NCI-H345 treated with DMSO at 0.1 percent for 48 hours (cell line): ENCODE results near the gene DNER.
A peak's percentile ranks its signal among the peaks of the same experiment; 100 is the strongest.
"Not testable (repeated sequence)": the region's sequence is repeated elsewhere in the genome, so short reads cannot be mapped to it uniquely, and the experiment has no call there.

Experiments
- DNase-seq: peaks from one replicate; lab custom pipeline; 2025; ENCODE audit not compliant: unreplicated experiment; lab: John Stamatoyannopoulos, UW

DNER gene, protein sequence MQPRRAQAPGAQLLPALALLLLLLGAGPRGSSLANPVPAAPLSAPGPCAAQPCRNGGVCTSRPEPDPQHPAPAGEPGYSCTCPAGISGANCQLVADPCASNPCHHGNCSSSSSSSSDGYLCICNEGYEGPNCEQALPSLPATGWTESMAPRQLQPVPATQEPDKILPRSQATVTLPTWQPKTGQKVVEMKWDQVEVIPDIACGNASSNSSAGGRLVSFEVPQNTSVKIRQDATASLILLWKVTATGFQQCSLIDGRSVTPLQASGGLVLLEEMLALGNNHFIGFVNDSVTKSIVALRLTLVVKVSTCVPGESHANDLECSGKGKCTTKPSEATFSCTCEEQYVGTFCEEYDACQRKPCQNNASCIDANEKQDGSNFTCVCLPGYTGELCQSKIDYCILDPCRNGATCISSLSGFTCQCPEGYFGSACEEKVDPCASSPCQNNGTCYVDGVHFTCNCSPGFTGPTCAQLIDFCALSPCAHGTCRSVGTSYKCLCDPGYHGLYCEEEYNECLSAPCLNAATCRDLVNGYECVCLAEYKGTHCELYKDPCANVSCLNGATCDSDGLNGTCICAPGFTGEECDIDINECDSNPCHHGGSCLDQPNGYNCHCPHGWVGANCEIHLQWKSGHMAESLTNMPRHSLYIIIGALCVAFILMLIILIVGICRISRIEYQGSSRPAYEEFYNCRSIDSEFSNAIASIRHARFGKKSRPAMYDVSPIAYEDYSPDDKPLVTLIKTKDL

GRCh38 chr2:229714080-229714735 is at the start of gene DNER:
TSS of gene DNER (minus strand) at chr2:229714555. CDS start at chr2:229714423, 132 bp downstream.
- DNase-seq, result peak; percentile 33

- DNase-seq, result no peak
Observed at GRCh38 chr2:229761663-229762062, 47.3 kb upstream of the DNER start.

GRCh38 chr2:229757462-229757861 is 43.1 kb upstream of the DNER start:
- not testable (repeated sequence) for DNase-seq

DNA sequence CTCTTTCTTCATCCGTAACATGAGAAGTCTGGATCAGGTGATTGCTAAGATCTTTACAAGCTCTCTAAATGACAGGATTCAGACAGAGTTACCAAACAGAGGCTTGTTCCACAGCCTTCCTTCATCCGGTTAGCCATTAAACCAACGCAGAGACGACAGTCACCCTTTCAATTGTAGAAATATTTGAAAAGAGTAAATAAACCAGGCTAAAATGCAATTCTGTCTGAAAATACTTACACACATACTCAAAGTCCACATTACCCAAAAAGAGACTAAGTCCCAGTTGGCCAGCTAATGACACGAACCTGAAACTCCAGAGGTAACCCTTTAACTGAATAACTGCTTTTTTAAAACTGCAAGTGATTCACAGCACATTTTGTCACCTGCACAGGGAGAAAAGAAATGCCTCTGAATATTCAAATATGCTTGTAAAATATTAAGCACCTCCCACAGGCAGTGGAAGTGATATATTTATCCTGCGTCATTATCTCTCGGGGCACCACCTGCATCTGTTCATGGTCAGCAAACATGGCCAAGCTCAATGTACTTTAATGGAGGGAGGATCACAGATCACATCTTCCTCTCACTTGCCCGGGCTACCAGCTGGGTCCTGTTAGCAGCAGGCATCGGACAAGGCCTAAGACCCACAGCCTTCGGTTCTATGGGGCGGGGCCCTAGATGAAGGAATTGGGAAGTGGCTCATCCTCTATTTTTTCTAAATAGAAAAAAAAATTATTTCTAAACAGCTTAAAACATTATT is 38.8 kb upstream of the DNER start:
- no peak for DNase-seq

DNA sequence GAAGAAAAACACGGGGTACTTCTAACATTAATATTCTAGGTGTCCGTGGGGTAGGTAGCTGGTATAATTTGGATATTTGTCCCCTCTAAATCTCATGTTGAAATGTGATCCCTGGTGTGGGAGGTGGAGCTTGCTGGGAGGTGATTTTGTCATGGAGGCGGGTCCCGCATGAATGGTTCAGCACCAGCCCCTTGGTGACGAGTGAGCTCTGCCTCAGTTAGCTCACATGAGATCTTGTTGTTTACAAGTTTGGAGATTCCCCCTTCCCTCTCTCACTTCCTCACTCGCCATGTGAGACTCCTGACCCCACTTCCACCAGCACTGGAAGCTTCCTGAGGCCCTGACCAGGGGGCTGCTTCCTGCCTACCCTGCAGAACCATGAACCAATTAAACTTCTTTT is 35.4 kb upstream of the DNER start:
- no peak for DNase-seq

DNA sequence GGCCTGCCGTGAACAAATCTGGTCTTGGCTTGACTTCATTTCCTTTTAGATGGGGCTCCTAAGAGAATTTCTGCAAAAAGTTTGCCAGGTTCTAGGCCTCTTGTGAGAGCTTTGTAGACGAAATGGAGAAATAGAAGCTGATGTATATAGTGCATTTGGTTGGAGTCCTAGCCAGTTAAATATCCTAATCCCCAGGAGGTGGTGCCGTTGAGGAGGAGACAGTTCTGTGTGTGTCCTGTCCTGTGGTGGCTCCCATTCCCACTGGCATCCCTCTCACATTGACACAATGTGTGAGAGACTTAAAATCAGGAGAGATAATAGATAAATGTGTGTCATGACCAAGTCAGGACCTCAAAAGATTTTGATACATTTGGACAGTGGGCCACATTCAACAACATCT is 34.6 kb upstream of the DNER start:
- no peak for DNase-seq

DNA sequence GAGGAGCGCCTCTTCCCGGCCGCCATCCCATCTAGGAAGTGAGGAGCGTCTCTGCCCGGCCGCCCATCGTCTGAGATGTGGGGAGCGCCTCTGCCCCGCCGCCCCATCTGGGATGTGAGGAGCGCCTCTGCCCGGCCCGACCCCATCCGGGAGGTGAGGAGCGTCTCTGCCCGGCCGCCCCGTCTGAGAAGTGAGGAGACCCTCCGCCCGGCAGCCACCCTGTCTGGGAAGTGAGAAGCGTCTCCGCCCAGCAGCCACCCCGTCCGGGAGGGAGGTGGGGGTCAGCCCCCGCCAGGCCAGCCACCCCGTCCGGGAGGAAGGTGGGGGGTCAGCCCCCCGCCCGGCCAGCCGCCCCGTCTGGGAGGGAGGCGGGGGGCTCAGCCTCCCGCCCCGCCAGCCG is 28.3 kb upstream of the DNER start:
- DNase-seq, result not testable (repeated sequence)

- DNase-seq, result no peak
Observed at GRCh38 chr2:229740279-229740678, 25.9 kb upstream of the DNER start.

GRCh38 chr2:229738024-229738625 is 23.8 kb upstream of the DNER start:
- no peak for DNase-seq

GRCh38 chr2:229734410-229734809 is 20.1 kb upstream of the DNER start:
- DNase-seq, result no peak

GRCh38 chr2:229733611-229734245 is 19.4 kb upstream of the DNER start:
- no peak for DNase-seq

GRCh38 chr2:229732897-229733296 is 18.5 kb upstream of the DNER start:
- no peak for DNase-seq

GRCh38 chr2:229731916-229732315 is 17.6 kb upstream of the DNER start:
- no peak for DNase-seq

DNA sequence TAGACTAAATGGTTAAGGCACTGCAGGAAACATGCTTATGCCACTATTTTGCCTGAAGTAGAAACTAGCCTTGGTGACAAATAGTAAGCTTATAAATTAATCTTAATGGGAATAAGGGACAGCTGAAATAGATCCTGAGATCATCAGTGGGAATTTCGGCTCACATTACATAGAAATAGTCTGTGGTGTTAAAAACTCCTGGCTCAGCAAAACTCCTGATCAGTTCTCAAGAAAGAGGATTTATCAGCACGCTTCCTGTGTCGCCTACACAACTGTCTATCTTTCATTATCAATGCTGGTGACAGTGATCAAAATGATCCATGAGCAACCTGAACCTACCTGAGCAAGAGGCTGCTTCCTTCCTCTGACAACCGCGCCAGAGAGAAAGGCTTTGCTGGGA is 17.0 kb upstream of the DNER start:
- no peak for DNase-seq

GRCh38 chr2:229728370-229728769 is 14.0 kb upstream of the DNER start:
- DNase-seq, result no peak

GRCh38 chr2:229726643-229727042 is 12.3 kb upstream of the DNER start:
- DNase-seq, result no peak

DNA sequence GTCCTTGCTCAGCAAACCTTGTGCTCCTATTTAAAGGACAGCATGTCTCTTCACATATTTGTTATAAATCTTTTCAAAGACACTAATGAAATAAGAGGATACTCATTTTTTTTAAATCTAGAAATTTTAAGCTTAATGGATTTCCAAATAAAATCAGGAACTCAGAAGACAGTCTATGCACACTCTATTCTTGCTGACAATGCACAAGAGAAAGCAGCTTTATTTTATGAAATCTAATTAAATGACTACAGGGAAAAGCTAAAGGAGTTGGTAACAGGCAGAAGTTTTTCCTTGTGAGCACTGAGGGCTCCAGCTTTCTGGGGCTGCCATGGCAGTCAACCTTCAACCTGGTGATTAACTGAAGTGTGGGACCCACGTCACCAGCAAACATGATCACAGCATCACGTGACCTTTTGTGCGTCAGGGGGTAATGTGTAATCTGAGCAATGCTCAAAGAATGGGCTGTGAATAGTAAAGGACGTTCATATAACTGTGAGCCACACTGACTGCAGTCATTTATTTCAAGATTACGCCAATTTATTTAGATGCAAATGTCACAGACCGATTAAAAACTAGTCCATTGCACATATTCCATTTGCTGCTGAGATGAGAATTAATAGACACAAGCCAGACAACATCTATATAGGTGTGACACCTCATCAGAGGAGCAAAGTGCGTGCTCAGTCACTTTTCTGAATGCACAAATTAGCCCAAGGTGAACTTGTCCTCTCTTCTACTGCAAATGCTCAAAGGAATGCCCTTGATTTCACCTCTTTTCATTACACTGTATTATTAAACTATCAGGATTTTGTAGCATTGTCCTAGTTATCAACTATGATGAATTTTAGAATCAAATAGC is 11.6 kb upstream of the DNER start:
- no peak for DNase-seq

- DNase-seq, result not testable (repeated sequence)
Observed at GRCh38 chr2:229723192-229723591, 8.8 kb upstream of the DNER start.

DNA sequence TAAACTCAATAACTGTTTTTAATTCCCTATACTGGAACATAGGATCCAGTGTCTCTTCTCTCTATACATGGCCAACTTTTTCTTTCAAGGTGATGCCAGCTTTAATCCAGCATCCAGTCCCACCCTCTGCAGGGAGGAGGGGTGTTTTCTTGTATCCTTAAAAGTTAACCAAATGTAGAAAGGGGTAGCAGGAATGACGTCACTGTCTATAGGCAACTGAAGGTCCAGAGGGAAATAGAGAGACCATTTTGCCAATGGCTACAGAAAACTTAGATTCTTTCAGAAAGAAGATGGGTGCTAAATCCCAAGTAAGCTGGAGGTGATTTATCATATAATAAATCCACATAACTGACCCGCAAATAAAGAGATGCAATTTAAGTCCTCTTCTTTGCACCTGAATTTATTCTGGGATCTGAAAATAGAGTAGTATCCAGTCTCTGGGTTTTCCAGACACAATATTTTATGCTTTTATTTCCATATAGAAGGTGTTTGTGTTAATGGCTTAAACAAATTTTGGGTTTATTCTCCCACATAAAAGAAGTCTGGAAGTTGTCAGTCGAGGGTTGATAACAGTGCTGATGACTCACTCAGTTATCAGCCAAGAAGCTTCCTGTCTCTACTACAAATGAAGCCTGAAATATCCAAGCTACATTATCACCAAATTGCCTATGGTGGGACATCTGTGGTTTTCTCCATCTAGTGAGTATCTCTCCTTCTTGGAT is 5.7 kb upstream of the DNER start:
- no peak for DNase-seq
